H1 (cell line): Measurements from ENCODE around the gene PLPP7. TPM values are rescaled to one million over a fixed set of nuclear protein-coding genes. Genes with fewer than 3 reads are reported as not detected.

Experiments
- KDM4A ChIP-seq: IDR thresholded peaks from one replicate; pipeline ENCODE4 v1.7.1; 2012; ENCODE audit warnings: low read depth, mild to moderate bottlenecking, moderate library complexity, low read length, inconsistent platforms; ENCODE audit not compliant: severe bottlenecking
- PHF8 ChIP-seq: fragments of 200-600 bp; sonication (generic); conservative IDR thresholded peaks from 2 replicates; pipeline ENCODE4 v1.7.1; 2012; ENCODE audit warnings: low read depth, mild to moderate bottlenecking, inconsistent platforms, low read length, moderate library complexity
- SP1 ChIP-seq: IDR thresholded peaks from 2 replicates; pipeline ENCODE4 v1.6.1; 2011; ENCODE audit warnings: low read depth, low read length
- polyA plus RNA-seq, 7 experiments: library from polyadenylated mRNA; depleted of rRNA in 3 of 7; stranded (reverse) in 5 of 7; unstranded in 2 of 7; fragments of >200 nt in 5 of 7; fragments of 200-250 nt in 2 of 7; gene quantifications; 1 replicate in 5 of 7; 2 replicates in 1 of 7; 4 replicates in 1 of 7; pipeline versions ENCODE4 v1.2.1 to v1.2.3, GENCODE V29; 2011 to 2013; ENCODE audit warnings: missing spikeins in 2 of 7, mixed read lengths in 2 of 7
- total RNA-seq: library from RNA; stranded (reverse); fragmentation: NEBNext Ultra II Directional; extraction: Animal tissue kit (Norgen Biotek cat#: 25700); gene quantifications from 2 replicates; pipeline ENCODE4 v1.2.1, GENCODE V29; 2021
- TF ChIP-seq, protein P1 (sequence below): IDR thresholded peaks from 2 replicates; pipeline ENCODE4 v1.6.1; 2011; ENCODE audit warnings: low read length, improper control_type of control experiment

PLPP7 gene
- total and polyA plus RNA-seq, 2 of the 8 experiments (the other 6 are each of a cell fraction or from before 2014, with no cell fraction given), result 3.4 to 3.9 TPM

DNA sequence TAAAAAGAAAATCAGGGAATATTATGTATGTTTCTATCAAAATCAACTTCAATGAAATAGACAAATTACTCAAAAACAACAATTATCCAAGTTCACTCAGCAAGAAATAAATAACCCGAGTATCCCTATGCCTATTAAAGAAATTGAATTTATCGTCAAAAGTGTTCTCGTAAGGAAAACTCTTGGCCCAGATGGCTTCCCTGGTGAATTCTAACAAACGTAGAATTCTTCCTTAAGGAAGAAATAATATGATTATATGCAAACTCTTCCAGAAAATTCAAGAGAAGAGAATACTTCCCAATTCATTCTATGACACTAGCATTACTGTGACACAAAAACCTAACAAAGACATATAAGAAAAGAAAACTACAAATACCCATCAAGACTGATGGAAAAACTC, 42.9 kb upstream of the PLPP7 start (continued):
- TF ChIP-seq, protein P1, sequence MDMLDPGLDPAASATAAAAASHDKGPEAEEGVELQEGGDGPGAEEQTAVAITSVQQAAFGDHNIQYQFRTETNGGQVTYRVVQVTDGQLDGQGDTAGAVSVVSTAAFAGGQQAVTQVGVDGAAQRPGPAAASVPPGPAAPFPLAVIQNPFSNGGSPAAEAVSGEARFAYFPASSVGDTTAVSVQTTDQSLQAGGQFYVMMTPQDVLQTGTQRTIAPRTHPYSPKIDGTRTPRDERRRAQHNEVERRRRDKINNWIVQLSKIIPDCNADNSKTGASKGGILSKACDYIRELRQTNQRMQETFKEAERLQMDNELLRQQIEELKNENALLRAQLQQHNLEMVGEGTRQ, result no peak
- TF ChIP-seq KDM4A (no peak), SP1 (no peak), PHF8 (no peak)
- TF ChIP-seq, all 59 proteins: peak for 0
